Keratinocyte (primary cell): ENCODE results near the gene SLC37A1. TPM values are rescaled to one million over a fixed set of nuclear protein-coding genes. Genes with fewer than 3 reads are reported as not detected.

Experiments used
- DNase-seq: peaks from one replicate; pipeline ENCODE4 v3.0.0-alpha.2; 2011; ENCODE audit warnings: low read depth, missing footprints, low spot score
- FAIRE-seq: peaks from 2 replicates; lab custom pipeline; 2011; peaks lifted over from hg19 to GRCh38; lab: Jason Lieb, UNC
- H2AFZ ChIP-seq: 2 replicates; pipeline ENCODE4 v1.6.0; 2012; ENCODE audit warnings: low read length, control low read depth, inconsistent platforms; ENCODE audit not compliant: control insufficient read depth
- H3K27ac ChIP-seq: 2 replicates; pipeline ENCODE4 v1.5.1; 2011; ENCODE audit warnings: low read length; ENCODE audit not compliant: control insufficient read depth, insufficient read depth
- H3K27me3 ChIP-seq: 3 replicates; pipeline ENCODE4 v1.6.0; 2011; ENCODE audit warnings: low read length; ENCODE audit not compliant: control insufficient read depth, insufficient read depth; ENCODE audit errors: extremely low read depth
- H3K36me3 ChIP-seq, 2 experiments: 2 replicates in 1 of 2; 3 replicates in 1 of 2; pipeline ENCODE4 v1.5.1; 2011; ENCODE audit warnings: low read length in 2 of 2, mild to moderate bottlenecking in 1 of 2; ENCODE audit not compliant: control insufficient read depth in 2 of 2, insufficient read depth in 2 of 2; ENCODE audit errors: extremely low read depth in 1 of 2
- H3K4me1 ChIP-seq: 3 replicates; pipeline ENCODE4 v1.5.1; 2011; ENCODE audit warnings: low read length; ENCODE audit not compliant: control insufficient read depth, insufficient read depth; ENCODE audit errors: extremely low read depth
- H3K4me2 ChIP-seq: 3 replicates; pipeline ENCODE4 v1.6.0; 2011; ENCODE audit warnings: low read depth, low read length; ENCODE audit not compliant: control insufficient read depth, insufficient read depth; ENCODE audit errors: extremely low read depth
- H3K4me3 ChIP-seq, 3 experiments: fragments of 200-600 bp in 1 of 3; sonication (generic) in 1 of 3; 2 replicates in 2 of 3; 3 replicates in 1 of 3; pipeline ENCODE4 v1.5.1; 2011 to 2016; ENCODE audit warnings: low read length in 3 of 3, mild to moderate bottlenecking in 3 of 3, control low read depth in 2 of 3, inconsistent platforms in 1 of 3, low read depth in 1 of 3, mixed read lengths in 1 of 3, mixed run types in 1 of 3, moderate library complexity in 1 of 3; ENCODE audit not compliant: control insufficient read depth in 2 of 3, insufficient read depth in 2 of 3; ENCODE audit errors: extremely low read depth in 1 of 3
- H3K79me2 ChIP-seq: 2 replicates; pipeline ENCODE4 v1.6.0; 2012; ENCODE audit warnings: low read length; ENCODE audit not compliant: control insufficient read depth, insufficient read depth
- H3K9ac ChIP-seq: 3 replicates; pipeline ENCODE4 v1.6.0; 2011; ENCODE audit warnings: low read length; ENCODE audit not compliant: control insufficient read depth, insufficient read depth; ENCODE audit errors: extremely low read depth
- H3K9me1 ChIP-seq: 3 replicates; pipeline ENCODE4 v1.6.0; 2011; ENCODE audit warnings: low read length; ENCODE audit not compliant: control insufficient read depth, insufficient read depth; ENCODE audit errors: extremely low read depth
- H3K9me3 ChIP-seq: 2 replicates; pipeline ENCODE4 v1.5.1; 2012; ENCODE audit warnings: low read depth, low read length; ENCODE audit not compliant: control insufficient read depth
- H4K20me1 ChIP-seq: 3 replicates; pipeline ENCODE4 v1.6.0; 2011; ENCODE audit warnings: low read length; ENCODE audit not compliant: control insufficient read depth, insufficient read depth; ENCODE audit errors: extremely low read depth
- EZH2 ChIP-seq: IDR thresholded peaks from one replicate; pipeline ENCODE4 v1.6.1; 2012; ENCODE audit warnings: inconsistent platforms, mild to moderate bottlenecking, low read length, moderate library complexity
- dilution Hi-C: fragments of 300-500 bp; cut with MboI; formaldehyde crosslinking; loops from one replicate; pipeline ENCODE4 v1.7.0; 2020; ENCODE audit warnings: low sequenced_read_pairs; ENCODE audit not compliant: extremely low pct_ligation_motif_present
- polyA plus RNA-seq, 5 experiments: library from polyadenylated mRNA; depleted of rRNA in 3 of 5; stranded (reverse) in 3 of 5; stranded (forward) in 1 of 5; unstranded in 1 of 5; fragments of >200 nt; gene quantifications; 1 replicate in 1 of 5; 2 replicates in 3 of 5; 3 replicates in 1 of 5; pipeline versions ENCODE4 v1.2.1 to v1.2.3, GENCODE V29; 2011 to 2012; ENCODE audit warnings: missing spikeins in 2 of 5, low read depth in 1 of 5, low replicate concordance in 1 of 5
- TF ChIP-seq, protein P1 (sequence below), 3 experiments: IDR thresholded peaks in 1 of 3; conservative IDR thresholded peaks in 1 of 3; optimal IDR thresholded peaks in 1 of 3; 2 replicates in 2 of 3; 3 replicates in 1 of 3; pipeline versions ENCODE3 to v1.5.1; 2011; ENCODE audit warnings: low read length in 3 of 3, mild to moderate bottlenecking in 3 of 3, moderate library complexity in 2 of 3, control low read depth in 1 of 3, inconsistent platforms in 1 of 3; ENCODE audit not compliant: insufficient read depth in 2 of 3; ENCODE audit errors: extremely low read depth in 1 of 3

The SLC37A1 gene
- polyA plus RNA-seq, 1 donor (not counting 4 experiments of a cell fraction or from before 2014, with no cell fraction given) = 4.1 TPM

DNA sequence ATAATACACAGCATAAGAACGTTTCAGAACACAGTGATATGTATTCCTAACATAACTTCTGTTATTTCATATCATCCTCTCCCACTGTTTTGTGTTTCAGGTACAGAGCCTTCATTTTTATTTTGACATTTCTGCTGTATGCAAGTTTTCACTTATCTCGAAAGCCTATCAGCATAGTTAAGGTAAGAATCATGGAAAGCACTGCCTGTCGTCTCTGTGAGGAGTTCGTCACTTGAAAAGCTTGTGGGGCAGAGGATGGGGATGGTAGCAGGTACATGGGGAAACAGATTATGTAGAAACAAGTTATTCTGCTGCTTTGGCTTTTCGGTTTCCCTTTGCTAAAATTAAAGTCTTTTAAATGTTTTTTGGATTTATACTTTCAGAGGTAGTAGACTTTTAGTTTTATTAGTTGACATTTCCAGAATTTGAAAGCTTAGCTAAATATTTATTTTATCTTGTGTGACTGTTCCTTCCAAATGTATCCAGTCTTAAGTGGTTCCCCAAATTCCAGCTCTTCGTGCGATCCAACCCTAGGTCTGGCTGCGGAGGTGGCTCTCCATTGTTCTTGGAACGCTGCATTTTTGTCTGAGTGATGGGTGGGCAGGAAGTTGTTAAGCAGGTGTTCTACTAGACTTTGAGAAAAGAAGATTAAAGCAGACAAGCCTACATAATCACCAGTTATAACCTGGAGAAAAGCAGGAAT lies 12.2 kb downstream of the SLC37A1 start:
- no peaks in the 10 kb centered on the region for H3K9me3 ChIP-seq
- no peak overlapping the region for H3K4me2 ChIP-seq
- FAIRE-seq (no peak), DNase-seq (no peak)
- H3K9ac ChIP-seq = no peak overlapping the region
- peaks cover 4 to 5% of the 10 kb centered on the region in 2 experiments for H3K36me3 ChIP-seq
- TF ChIP-seq, protein P1, sequence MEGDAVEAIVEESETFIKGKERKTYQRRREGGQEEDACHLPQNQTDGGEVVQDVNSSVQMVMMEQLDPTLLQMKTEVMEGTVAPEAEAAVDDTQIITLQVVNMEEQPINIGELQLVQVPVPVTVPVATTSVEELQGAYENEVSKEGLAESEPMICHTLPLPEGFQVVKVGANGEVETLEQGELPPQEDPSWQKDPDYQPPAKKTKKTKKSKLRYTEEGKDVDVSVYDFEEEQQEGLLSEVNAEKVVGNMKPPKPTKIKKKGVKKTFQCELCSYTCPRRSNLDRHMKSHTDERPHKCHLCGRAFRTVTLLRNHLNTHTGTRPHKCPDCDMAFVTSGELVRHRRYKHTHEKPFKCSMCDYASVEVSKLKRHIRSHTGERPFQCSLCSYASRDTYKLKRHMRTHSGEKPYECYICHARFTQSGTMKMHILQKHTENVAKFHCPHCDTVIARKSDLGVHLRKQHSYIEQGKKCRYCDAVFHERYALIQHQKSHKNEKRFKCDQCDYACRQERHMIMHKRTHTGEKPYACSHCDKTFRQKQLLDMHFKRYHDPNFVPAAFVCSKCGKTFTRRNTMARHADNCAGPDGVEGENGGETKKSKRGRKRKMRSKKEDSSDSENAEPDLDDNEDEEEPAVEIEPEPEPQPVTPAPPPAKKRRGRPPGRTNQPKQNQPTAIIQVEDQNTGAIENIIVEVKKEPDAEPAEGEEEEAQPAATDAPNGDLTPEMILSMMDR (optimal IDR thresholded peaks at IDR 0.05 in 1 of 3, IDR thresholded peaks at IDR 0.05 in 1 of 3, conservative IDR thresholded peaks at IDR 0.05 in 1 of 3; ENCODE audit: extremely low read depth in 1 of 3, insufficient read depth in 2 of 3, low read length in 3 of 3) = no peak
- no peak for TF ChIP-seq EZH2
- no peak overlapping the region for H2AFZ ChIP-seq
- peaks cover 5% of the 10 kb centered on the region for H3K4me1 ChIP-seq
- H3K27me3 ChIP-seq = no peaks in the 10 kb centered on the region
- dilution Hi-C loops = no loop called here
- H3K79me2 ChIP-seq = no peaks in the 10 kb centered on the region
- H3K27ac ChIP-seq = no peak overlapping the region
- H4K20me1 ChIP-seq = no peaks in the 10 kb centered on the region
- no peak overlapping the region for H3K4me3 ChIP-seq
- no peaks in the 10 kb centered on the region for H3K9me1 ChIP-seq

DNA sequence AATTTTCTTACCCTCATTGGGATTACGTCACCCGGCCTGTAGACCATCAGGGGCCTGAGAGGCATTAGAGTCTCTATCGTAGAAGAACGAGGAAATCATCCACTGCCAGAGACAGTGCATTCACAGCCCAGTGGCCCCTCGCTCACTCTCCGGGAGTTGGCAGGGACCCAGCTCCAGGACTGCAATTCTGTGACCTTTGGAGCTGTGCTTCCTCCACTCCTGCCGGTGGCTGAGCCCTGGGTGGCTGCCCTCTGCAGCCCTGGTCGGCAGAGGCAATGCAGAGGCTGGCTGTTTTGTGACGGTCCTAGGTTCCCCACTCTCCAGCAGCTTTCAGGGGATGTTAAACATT lies 12.7 kb downstream of the SLC37A1 start:
- Histone ChIP-seq H3K4me3 (no peak overlapping the region), H3K36me3 (peaks cover 4 to 5% of the 10 kb centered on the region in 2 experiments), H3K4me1 (peaks cover 5% of the 10 kb centered on the region), H4K20me1 (no peaks in the 10 kb centered on the region), H3K27me3 (no peaks in the 10 kb centered on the region), H3K9ac (no peak overlapping the region), H3K9me1 (no peaks in the 10 kb centered on the region), H3K9me3 (no peaks in the 10 kb centered on the region), H2AFZ (no peak overlapping the region), H3K4me2 (no peak overlapping the region), H3K27ac (no peak overlapping the region), H3K79me2 (no peaks in the 10 kb centered on the region)
- DNase-seq (no peak), FAIRE-seq (no peak)
- TF ChIP-seq EZH2 = no peak
- TF ChIP-seq, protein P1 (optimal IDR thresholded peaks at IDR 0.05 in 1 of 3, IDR thresholded peaks at IDR 0.05 in 1 of 3, conservative IDR thresholded peaks at IDR 0.05 in 1 of 3; ENCODE audit: extremely low read depth in 1 of 3, insufficient read depth in 2 of 3, low read length in 3 of 3) = no peak
- dilution Hi-C loops = no loop called here
